ENCODE measurements around the gene MYH9. TPM values are rescaled to one million over a fixed set of nuclear protein-coding genes. Genes with fewer than 3 reads are reported as not detected.
A peak's percentile ranks its signal among the peaks of the same experiment; 100 is the strongest.

Gene MYH9
- total RNA-seq (1,000 to 10,000 TPM in 4 of 7 donors, 100 to 1,000 TPM in 3; 575 to 1,376 (median 1,013) TPM), polyA plus RNA-seq (100 to 1,000 TPM in 1 of 3 donors, 10 to 100 TPM in 2; 59.8 to 166 (median 71.1) TPM)
- long read RNA-seq, donor 1, full-length matches to known transcripts = 4 of 46 reads
- long read RNA-seq, donor 1, partial matches to known transcripts = 42 of 46 reads
- long read RNA-seq, donor 1, other reads (novel, unspliced or antisense) = 0 of 46 reads
- long read RNA-seq, donor 2, full-length matches to known transcripts = 3 of 23 reads
- long read RNA-seq, donor 2, partial matches to known transcripts = 12 of 23 reads
- long read RNA-seq, donor 2, other reads (novel, unspliced or antisense) = 8 of 23 reads

GRCh38 chr22:36387959-36388726 is at the start of gene MYH9:
Gene MYH9, minus strand, starts transcription at chr22:36387967. Its CDS starts 38,731 bp downstream, at chr22:36349236.
- Histone ChIP-seq H3K36me3 (peaks cover 0 to 12% (median 0%) of the 10 kb centered on the region in 6 donors), H3K4me3 (peak within 1 kb of the TSS; percentile 73 to 100 (median 92)), H3K27me3 (replicated peaks in 1 of 7) (no peaks in the 10 kb centered on the region), H3K27ac (peak within 1 kb of the TSS; percentile 93 to 100 (median 98)), H3K9me3 (no peaks in the 10 kb centered on the region), H3K4me1 (peaks cover 28 to 69% (median 59%) of the 10 kb centered on the region in 6 donors)
- intact Hi-C loops (cut with DNase I; ENCODE audit: low total_unique reads) = loop anchor here (5.0 to 10.0 kb wide), 2 partner anchors 53 to 64 kb away; no protein-coding TSS in a partner anchor
- peak; percentile 100 for DNase-seq
- TF ChIP-seq CTCF (IDR thresholded peaks at IDR 0.05 in 8 of 11, conservative IDR thresholded peaks at IDR 0.05 in 3 of 11) (peak in 3 of 11 experiments; percentile 20 to 44 (median 21)), POLR2A (IDR thresholded peaks at IDR 0.05) (peak in 2 of 3 donors; percentile 70 to 96), POLR2AphosphoS5 (IDR thresholded peaks at IDR 0.05) (peak; percentile 99)
- WGBS, 5 donors = 3 to 5% (median 4%) methylated on average over 25 to 52 of the region's 52 CpGs

GRCh38 chr22:36435516-36436415 is 48.0 kb upstream of the MYH9 start:
- Histone ChIP-seq H3K9me3 (no peaks in the 10 kb centered on the region), H3K27ac (peak overlapping the region; percentile 0 to 84 (median 80)), H3K27me3 (replicated peaks in 1 of 7) (no peaks in the 10 kb centered on the region), H3K4me1 (peaks cover 15 to 69% (median 50%) of the 10 kb centered on the region in 6 donors), H3K4me3 (peak overlapping the region in 1 of 8 donors; percentile 31), H3K36me3 (no peaks in the 10 kb centered on the region)
- TF ChIP-seq POLR2AphosphoS5 (IDR thresholded peaks at IDR 0.05) (peak in 2 of 3 donors; percentile 44 to 60), CTCF (IDR thresholded peaks at IDR 0.05 in 8 of 11, conservative IDR thresholded peaks at IDR 0.05 in 3 of 11) (peak in 1 of 11 experiments; percentile 26), POLR2A (IDR thresholded peaks at IDR 0.05) (no peak)
- WGBS, 5 donors = 11 to 22% (median 19%) methylated on average over 15 to 16 of the region's 16 CpGs
- intact Hi-C loops (cut with DNase I; ENCODE audit: low total_unique reads) = no loop called here
- DNase-seq = peak; percentile 87

- TF ChIP-seq POLR2AphosphoS5 (IDR thresholded peaks at IDR 0.05) (no peak), POLR2A (IDR thresholded peaks at IDR 0.05) (no peak), CTCF (IDR thresholded peaks at IDR 0.05 in 8 of 11, conservative IDR thresholded peaks at IDR 0.05 in 3 of 11) (no peak)
- no peaks in the 10 kb centered on the region for H3K36me3 ChIP-seq
- no peak overlapping the region for H3K4me3 ChIP-seq
- intact Hi-C loops (cut with DNase I; ENCODE audit: low total_unique reads) = no loop called here
- DNase-seq = no peak
- 60 to 85% (median 74%) methylated on average over 13 to 14 of the region's 14 CpGs for WGBS, 5 donors
- no peaks in the 10 kb centered on the region for H3K9me3 ChIP-seq
- peak overlapping the region in 7 of 8 donors; percentile 1 to 83 (median 65) for H3K27ac ChIP-seq
- no peaks in the 10 kb centered on the region for H3K27me3 ChIP-seq (replicated peaks in 1 of 7)
- peaks cover 15 to 68% (median 41%) of the 10 kb centered on the region in 6 donors for H3K4me1 ChIP-seq
Measured at GRCh38 chr22:36433318-36434231, 45.8 kb upstream of the MYH9 start.

All from spleen (tissue), 13 donors.